Esophagus muscularis mucosa (tissue), 4 donors: ENCODE data around the gene CKMT1A. TPM values are rescaled to one million over a fixed set of nuclear protein-coding genes. Genes with fewer than 3 reads are reported as not detected.
"Not testable (repeated sequence)": the region's sequence is repeated elsewhere in the genome, so short reads cannot be mapped to it uniquely, and the experiment has no call there.

Source experiments
- DNase-seq: peaks from one replicate; pipeline ENCODE4 v3.0.0-alpha.2; 2017; ENCODE audit errors: extremely low spot score
- H3K27ac ChIP-seq, 4 donors: fragments of 200-600 bp; sonication (generic); replicated peaks in 1 of 4; 1 replicate in 3 of 4; 2 replicates in 1 of 4; pipeline ENCODE4 v1.5.1; 2016 to 2019; ENCODE audit warnings: mild to moderate bottlenecking in 1 of 4
- H3K27me3 ChIP-seq, 4 donors: fragments of 200-600 bp; sonication (generic); one replicate each; pipeline versions ENCODE4 v1.5.1 to v1.6.0; 2016 to 2019
- H3K36me3 ChIP-seq, 4 donors: fragments of 200-600 bp; sonication (generic); one replicate each; pipeline ENCODE4 v1.5.1; 2016 to 2019
- H3K4me1 ChIP-seq, 4 donors: fragments of 200-600 bp; sonication (generic); one replicate each; pipeline ENCODE4 v1.5.1; 2016 to 2019
- H3K4me3 ChIP-seq, 4 donors: fragments of 200-600 bp; sonication (generic); 1 replicate in 2 of 4; 2 replicates in 2 of 4; pipeline ENCODE4 v1.5.1; 2016 to 2019; ENCODE audit warnings: mild to moderate bottlenecking in 4 of 4, moderate library complexity in 1 of 4
- H3K9me3 ChIP-seq, 4 donors: fragments of 200-600 bp; sonication (generic); 1 replicate in 3 of 4; 2 replicates in 1 of 4; pipeline ENCODE4 v1.5.1; 2016 to 2019
- CTCF ChIP-seq, 3 experiments: fragments of 200-600 bp in 2 of 3; fragments of 450-650 bp in 1 of 3; sonication (generic) in 2 of 3; IDR thresholded peaks; one replicate each; pipeline ENCODE4 v1.5.1; 2017 to 2019; ENCODE audit warnings: antibody characterized with exemption in 3 of 3, mild to moderate bottlenecking in 2 of 3, moderate library complexity in 1 of 3
- EP300 ChIP-seq: sonication (generic); formaldehyde crosslinking; IDR thresholded peaks from one replicate; pipeline ENCODE4 v1.6.1; 2017; ENCODE audit warnings: antibody characterized with exemption
- POLR2A ChIP-seq: fragments of 450-650 bp; IDR thresholded peaks from one replicate; pipeline ENCODE4 v1.6.1; 2017; ENCODE audit warnings: antibody characterized with exemption, moderate library complexity, mild to moderate bottlenecking, low read depth
- POLR2AphosphoS5 ChIP-seq, 2 donors: sonication (generic); formaldehyde crosslinking; IDR thresholded peaks; one replicate each; pipeline ENCODE4 v1.6.1; 2017; ENCODE audit warnings: antibody characterized with exemption in 2 of 2
- WGBS: methylation state at CpG from one replicate; pipeline ENCODE4 v1.1.5; 2018; 5-methylcytosine and 5-hydroxymethylcytosine counted together
- intact Hi-C: fragments of 100-400 bp; cut with DNase I; formaldehyde crosslinking; loops from one replicate; pipeline ENCODE4 v1.15.1; 2023
- small RNA-seq, 3 donors: library from RNA; depleted of rRNA; stranded (forward); fragments of <200 nt; gene quantifications; one replicate each; pipeline ENCODE3, GENCODE V24; 2016
- total RNA-seq, 4 donors: library from RNA; depleted of rRNA; stranded (reverse); fragments of >200 nt; gene quantifications; one replicate each; pipeline versions ENCODE4 v1.1.0 to v1.2.1, GENCODE V29; 2016

The CKMT1A gene
- total RNA-seq, 4 donors from 2014 or later, result 0.17 TPM; not detected in 3

GRCh38 chr15:43735416-43735815 lies 41.8 kb downstream of the CKMT1A start:
- Histone ChIP-seq H3K27ac (no peak overlapping the region), H3K9me3 (no peaks in the 10 kb centered on the region), H3K4me1 (no peaks in the 10 kb centered on the region), H3K27me3 (no peaks in the 10 kb centered on the region), H3K4me3 (no peak overlapping the region), H3K36me3 (no peaks in the 10 kb centered on the region)
- 88% methylated on average over 6 of the region's 6 CpGs for WGBS
- intact Hi-C loops, result no loop called here
- no peak for DNase-seq
- TF ChIP-seq POLR2A (no peak), EP300 (no peak), CTCF (IDR thresholded peaks at IDR 0.05) (no peak)

GRCh38 chr15:43746245-43746902 lies 52.7 kb downstream of the CKMT1A start, which contains the start of gene PDIA3:
Gene PDIA3 (plus strand): TSS chr15:43746438. CDS start chr15:43746540, 102 bp downstream.
- Histone ChIP-seq H3K27ac (peak within 1 kb of the TSS; percentile 95 to 97 (median 96)), H3K4me3 (peak within 1 kb of the TSS; percentile 75 to 95 (median 82)), H3K4me1 (peaks cover 29 to 48% (median 46%) of the 10 kb centered on the region in 4 donors)
- H3K27me3 ChIP-seq, intact Hi-C loops, H3K9me3 ChIP-seq, H3K36me3 ChIP-seq: not testable (repeated sequence)
- peak; percentile 97 for DNase-seq
- WGBS, result 1% methylated on average over 15 of the region's 84 CpGs
- TF ChIP-seq POLR2A, result peak; percentile 93
- peak; percentile 95 to 99 for TF ChIP-seq POLR2AphosphoS5 (IDR thresholded peaks at IDR 0.05)
- peak in 1 of 3 experiments; percentile 31 for TF ChIP-seq CTCF (IDR thresholded peaks at IDR 0.05)

GRCh38 chr15:43746903-43747309 lies 53.2 kb downstream of the CKMT1A start:
- under 1% methylated on average over 7 of the region's 12 CpGs for WGBS

DNA sequence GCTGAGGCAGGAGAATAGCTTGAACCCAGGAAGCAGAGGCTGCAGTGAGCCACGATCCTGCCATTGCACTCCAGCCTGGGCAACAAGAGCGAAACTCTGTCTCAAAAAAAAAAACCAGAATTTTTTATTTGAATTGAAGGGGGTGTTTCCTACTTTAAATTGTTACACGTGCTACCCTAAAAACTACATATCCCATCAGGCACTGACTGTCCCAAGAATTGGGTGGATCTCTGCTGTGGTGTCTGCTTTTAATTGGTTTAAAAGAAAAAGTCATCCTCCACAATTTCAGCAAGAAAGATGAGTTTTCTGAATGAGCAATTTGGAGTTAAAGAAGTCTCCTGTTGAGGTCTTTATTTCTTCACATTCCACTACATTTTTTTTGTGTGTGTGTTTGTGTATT lies 54.7 kb downstream of the CKMT1A start:
- WGBS, result 60% methylated on average over 1 of the region's 3 CpGs
- peak overlapping the region in 1 of 4 donors; percentile 6 for H3K27ac ChIP-seq
- peaks cover 0 to 15% (median 6%) of the 10 kb centered on the region in 4 donors for H3K36me3 ChIP-seq
- no peaks in the 10 kb centered on the region for H3K27me3 ChIP-seq
- no peaks in the 10 kb centered on the region for H3K9me3 ChIP-seq
- TF ChIP-seq POLR2A (no peak), CTCF (IDR thresholded peaks at IDR 0.05) (no peak), EP300 (no peak), POLR2AphosphoS5 (IDR thresholded peaks at IDR 0.05) (no peak)
- intact Hi-C loops, result no loop called here
- no peak for DNase-seq
- peak overlapping the region in 3 of 4 donors; percentile 75 to 95 (median 76) for H3K4me3 ChIP-seq
- H3K4me1 ChIP-seq, result peaks cover 39 to 68% (median 61%) of the 10 kb centered on the region in 4 donors

More at GRCh38 chr15:43746903-43747309, 53.2 kb downstream of the CKMT1A start:
- H3K36me3 ChIP-seq, intact Hi-C loops, DNase-seq, H3K9me3 ChIP-seq, H3K27me3 ChIP-seq: not testable (repeated sequence)
- H3K4me1 ChIP-seq, result peaks cover 34 to 54% (median 52%) of the 10 kb centered on the region in 4 donors
- peak overlapping the region; percentile 95 to 97 (median 96) for H3K27ac ChIP-seq
- H3K4me3 ChIP-seq, result peak overlapping the region; percentile 75 to 95 (median 82)

Small RNA genes lying within 50 kb of the gene (small RNA-seq; reads per million reads assigned to genes)
- 0 reads per million in 3 donors for gene PDIA3P2
- gene RNU6-353P, result 0 reads per million in 3 donors
- gene RNU6-354P, result 0 reads per million in 3 donors

Other genes with a start within 250 kb of the CKMT1A start
- gene TP53BP1, start 200.7 kb upstream of the CKMT1A start, total RNA-seq, result 10 to 100 TPM; 24.7 to 29.9 (median 27.0) TPM
- 10 to 100 TPM; 30.0 to 59.5 (median 37.4) TPM for gene MAP1A, start 176.3 kb upstream of the CKMT1A start, total RNA-seq
- gene PPIP5K1, start 103.7 kb upstream of the CKMT1A start, total RNA-seq, result 10 to 100 TPM in 3 of 4 donors, 1 to 10 TPM in 1; 9.8 to 73.4 (median 23.3) TPM
- 1 to 10 TPM in 2 of 4 donors, under 1 TPM in 2; 0.13 to 2.2 (median 0.87) TPM for gene CKMT1B, start 99.8 kb upstream of the CKMT1A start, total RNA-seq
- gene STRC, start 75.1 kb upstream of the CKMT1A start, total RNA-seq, result under 1 TPM in 2 of 4 donors, not detected in 2; under 0.01 to 0.06 TPM
- gene CATSPER2, start 45.0 kb upstream of the CKMT1A start, total RNA-seq, result 1 to 10 TPM in 2 of 4 donors, under 1 TPM in 2; 0.66 to 2.8 (median 1.4) TPM
- gene PDIA3, start 52.6 kb downstream of the CKMT1A start, total RNA-seq, result 100 to 1,000 TPM in 2 of 4 donors, 10 to 100 TPM in 2; 70.6 to 256 (median 101) TPM
- gene ELL3, start 83.1 kb downstream of the CKMT1A start, total RNA-seq, result 1 to 10 TPM; 3.0 to 7.7 (median 4.1) TPM
- gene SERF2, start 98.5 kb downstream of the CKMT1A start, total RNA-seq, result 100 to 1,000 TPM; 625 to 874 (median 721) TPM
- not detected for gene SERINC4, start 106.4 kb downstream of the CKMT1A start, total RNA-seq
- 10 to 100 TPM in 1 of 4 donors, 1 to 10 TPM in 3; 4.8 to 12.0 (median 9.4) TPM for gene HYPK, start 106.7 kb downstream of the CKMT1A start, total RNA-seq
- gene MFAP1, start 130.8 kb downstream of the CKMT1A start, total RNA-seq, result 10 to 100 TPM; 18.6 to 21.3 (median 19.7) TPM
- gene WDR76, start 133.1 kb downstream of the CKMT1A start, total RNA-seq, result 10 to 100 TPM in 2 of 4 donors, 1 to 10 TPM in 2; 5.1 to 12.0 (median 8.2) TPM